GM19099 (cell line): ENCODE results near the gene GPC6.

Experiments
- POLR2A ChIP-seq: IDR thresholded peaks from 3 replicates; pipeline ENCODE4 v1.6.1; 2011; ENCODE audit warnings: low read depth; ENCODE audit not compliant: insufficient read length; ENCODE audit errors: extremely low read depth

Gene GPC6

DNA sequence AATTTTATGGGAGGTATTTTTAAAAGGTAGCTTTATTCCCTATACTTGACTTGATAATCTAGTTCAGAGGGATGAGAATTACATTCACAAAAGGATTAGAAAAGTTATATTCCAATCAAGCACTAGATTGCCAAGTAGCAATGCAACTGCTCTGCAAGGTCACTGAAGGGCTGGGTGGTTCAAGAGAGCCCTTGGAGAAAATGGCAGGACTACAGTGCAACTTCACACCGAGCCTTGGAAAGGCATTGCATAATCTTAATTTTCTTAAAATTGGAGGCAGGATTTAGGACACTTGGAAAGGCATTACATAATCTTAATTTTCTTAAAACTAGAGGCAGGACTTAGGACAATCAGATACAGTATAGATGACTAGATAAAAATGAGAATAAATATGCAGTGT lies 936.9 kb downstream of the GPC6 start:
- no peak for TF ChIP-seq POLR2A

DNA sequence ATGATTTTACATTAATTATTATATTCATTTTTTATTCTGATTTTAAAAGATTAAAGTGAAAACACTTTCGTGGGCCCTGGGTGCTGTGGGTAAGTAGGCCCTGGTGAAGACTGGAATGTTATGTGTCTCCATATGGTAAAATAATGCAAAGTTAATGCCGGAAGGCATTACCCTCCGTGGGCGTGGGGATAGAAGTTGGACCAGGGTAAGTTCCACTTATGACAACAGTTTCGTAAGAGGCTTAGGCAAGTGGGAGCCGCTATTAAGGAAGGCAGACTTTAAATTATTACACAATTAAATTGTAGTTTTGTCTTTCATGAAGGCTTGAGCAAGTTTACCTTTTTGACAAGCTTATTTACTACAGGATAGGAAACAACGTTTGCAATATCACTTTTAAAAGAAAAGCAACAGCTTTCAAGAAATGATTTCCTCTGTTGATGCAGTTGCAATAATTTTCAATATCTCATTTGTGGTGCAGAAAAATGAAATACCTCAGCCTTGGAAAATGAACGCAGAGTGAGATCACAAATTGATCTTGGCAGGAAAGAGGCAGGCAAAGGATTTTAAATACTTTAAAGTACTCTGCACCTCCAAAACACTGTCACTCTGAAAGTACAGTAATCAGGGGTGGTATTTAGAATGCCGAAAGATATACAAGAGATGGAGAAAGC lies 942.3 kb downstream of the GPC6 start:
- no peak for TF ChIP-seq POLR2A

DNA sequence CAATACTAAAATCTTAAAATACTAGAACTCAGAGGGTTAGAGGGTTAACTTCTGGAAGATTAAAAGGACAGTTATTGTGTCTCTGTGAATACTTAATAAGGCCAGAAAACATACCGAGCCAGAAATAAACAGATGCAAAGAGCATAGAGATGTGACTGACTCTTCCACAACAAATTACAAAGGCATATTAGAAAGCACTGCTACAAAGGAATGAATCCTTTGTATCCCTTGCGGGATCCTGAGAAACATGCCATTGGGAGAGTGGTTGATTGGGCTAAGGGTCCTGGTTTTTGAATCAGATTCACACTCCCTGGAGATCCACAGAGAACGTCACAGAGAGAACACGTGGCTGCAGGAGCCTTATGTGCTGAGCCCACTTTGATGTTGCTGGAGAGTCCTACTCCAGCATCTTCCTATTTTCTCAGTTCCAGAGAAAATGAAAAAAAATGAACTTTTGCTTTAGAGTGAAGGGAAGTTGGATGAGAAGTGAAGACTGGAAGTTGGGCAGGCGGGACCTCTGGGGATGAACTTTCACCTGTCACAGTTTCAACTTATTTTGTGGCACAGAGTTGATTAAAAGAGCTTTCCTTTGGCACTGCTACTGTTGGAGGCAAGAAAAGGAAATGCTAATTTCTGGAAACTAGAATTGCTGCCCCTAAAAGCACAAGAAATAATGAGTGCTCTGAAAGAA lies 943.0 kb downstream of the GPC6 start:
- no peak for TF ChIP-seq POLR2A

DNA sequence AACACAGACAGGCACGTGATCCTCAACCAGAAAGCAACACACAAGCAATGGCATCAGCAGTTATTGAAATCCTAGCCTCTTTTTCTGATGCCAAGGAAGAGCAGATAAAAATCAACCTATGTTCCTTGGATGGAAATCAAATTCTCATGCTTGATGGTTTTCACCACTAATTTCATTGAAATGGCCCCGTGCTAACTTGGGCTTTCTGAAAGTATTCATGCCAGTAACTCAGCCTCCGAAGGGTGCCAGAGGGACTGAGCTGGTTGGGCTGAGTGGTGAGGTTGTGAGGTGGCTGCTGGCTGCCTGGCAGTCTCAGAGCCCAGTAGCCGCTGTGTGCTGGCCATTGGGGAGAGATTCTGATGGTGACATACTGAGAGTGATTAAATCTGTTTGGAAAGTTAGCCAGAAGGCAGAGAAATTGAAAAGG lies 943.6 kb downstream of the GPC6 start:
- TF ChIP-seq POLR2A: no peak

DNA sequence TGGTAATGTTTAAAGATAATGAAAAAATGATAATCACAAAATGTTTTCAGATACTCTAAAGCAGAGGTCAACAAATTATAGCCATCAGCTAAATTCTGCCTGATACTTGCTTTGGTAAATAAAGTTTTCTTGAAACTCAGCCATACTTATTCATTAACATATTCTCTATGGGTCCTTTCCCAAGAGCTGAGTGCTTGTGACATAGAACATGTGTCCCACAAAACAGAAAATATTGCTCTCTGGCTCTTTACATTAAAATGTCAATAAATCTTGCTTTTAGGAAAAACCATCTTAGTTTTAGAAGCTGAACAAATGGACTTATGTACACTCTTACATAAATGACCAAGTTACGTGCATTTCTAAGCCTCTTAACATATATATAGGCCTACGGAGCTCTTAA lies 945.8 kb downstream of the GPC6 start:
- TF ChIP-seq POLR2A: no peak

DNA sequence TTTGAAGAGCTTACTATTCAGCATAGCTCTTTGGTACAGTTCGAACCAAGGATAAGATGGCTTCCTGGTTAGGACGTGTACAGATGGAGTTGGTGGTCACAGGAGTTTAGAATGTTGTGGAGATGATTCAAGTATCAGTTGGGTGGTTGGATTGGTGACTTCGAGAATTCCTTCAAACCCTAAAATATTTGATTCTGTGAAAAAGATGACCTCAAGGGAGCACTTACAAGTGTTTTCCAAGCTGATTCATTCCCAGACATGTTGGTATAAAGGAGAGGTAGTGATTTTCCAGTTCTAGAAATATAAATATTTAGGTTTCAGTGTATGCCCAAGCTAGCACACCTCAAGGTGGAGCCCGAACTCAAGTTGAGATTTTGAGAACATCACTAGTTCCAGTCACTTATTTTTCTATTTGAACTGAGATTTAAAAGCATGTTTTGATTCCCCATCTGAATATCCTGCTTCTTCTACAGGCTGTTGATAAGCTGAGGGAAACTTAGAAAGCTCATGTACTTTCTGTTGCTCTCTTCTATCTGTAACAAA lies 946.8 kb downstream of the GPC6 start:
- TF ChIP-seq POLR2A: no peak

DNA sequence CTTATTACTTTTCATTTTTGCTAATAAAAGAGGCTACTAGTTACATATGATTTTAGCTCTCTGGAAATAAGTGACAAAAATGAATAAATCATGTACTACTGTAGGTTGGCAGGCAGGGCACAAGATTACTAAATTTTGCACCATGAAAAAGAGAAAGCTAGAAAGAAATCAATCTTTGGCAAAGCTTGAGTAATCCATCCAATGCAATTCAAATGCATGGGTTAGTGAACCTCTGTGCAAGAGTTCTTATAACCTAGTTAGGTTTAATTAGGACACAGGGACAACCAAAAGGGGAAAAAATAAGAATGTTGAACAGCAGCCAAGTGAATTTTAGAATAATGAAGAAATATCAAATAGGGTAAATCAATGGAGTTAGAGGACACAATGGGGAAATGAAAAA lies 947.4 kb downstream of the GPC6 start:
- TF ChIP-seq POLR2A: no peak

DNA sequence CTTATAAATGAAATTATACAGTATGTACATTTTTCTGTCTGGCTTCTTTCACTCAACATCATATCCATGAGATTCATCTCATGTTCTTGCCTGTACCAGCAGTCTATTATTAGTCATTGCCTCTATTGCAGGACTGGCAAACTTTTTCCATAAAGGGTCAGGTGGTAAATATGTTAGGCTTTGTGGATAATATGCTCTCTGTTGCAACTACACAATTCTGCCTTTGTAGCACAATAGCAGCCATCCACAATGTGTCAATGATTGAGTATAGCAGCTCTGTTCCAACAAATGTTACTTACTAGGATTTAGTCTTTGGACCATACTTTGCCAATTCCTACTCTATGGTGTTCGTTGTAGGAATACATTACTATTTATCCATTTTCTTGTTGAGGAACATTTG lies 948.5 kb downstream of the GPC6 start:
- no peak for TF ChIP-seq POLR2A

DNA sequence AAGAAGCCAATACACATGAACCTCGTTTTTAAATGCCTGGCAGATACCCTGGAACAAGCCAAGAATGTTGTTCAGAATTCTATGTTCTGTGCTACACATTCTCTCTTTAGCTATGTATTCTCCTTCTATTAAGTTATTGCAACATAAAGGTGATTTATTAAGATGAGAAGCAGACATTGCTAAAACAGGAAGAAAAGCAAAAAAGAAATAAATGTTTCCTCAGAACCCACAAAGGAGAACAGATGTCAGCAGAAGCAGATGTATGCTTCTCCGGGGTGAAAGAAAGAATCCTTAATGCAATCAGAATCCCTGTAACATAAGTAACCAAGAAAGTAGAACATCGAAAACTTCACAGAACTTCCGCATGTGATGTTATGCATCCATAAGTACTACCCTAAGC lies 950.0 kb downstream of the GPC6 start:
- no peak for TF ChIP-seq POLR2A

DNA sequence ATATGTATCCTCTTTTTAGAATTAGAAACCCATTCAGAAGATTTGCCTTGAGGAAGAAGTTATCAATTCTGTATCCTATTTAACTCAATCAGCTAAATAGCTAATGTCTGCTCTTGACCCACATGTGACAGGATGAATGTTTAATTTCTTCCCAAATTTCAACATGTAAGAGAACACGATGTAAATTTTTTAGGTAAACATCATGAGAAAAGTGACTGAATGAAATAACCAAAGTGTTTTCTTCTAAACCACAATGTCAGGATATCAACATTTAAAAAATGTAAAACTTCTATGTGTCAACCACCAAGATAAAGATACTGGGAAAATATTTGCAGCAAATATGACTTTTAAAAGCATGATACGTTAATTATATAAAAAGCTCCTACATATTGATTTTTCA lies 950.4 kb downstream of the GPC6 start:
- TF ChIP-seq POLR2A: no peak

DNA sequence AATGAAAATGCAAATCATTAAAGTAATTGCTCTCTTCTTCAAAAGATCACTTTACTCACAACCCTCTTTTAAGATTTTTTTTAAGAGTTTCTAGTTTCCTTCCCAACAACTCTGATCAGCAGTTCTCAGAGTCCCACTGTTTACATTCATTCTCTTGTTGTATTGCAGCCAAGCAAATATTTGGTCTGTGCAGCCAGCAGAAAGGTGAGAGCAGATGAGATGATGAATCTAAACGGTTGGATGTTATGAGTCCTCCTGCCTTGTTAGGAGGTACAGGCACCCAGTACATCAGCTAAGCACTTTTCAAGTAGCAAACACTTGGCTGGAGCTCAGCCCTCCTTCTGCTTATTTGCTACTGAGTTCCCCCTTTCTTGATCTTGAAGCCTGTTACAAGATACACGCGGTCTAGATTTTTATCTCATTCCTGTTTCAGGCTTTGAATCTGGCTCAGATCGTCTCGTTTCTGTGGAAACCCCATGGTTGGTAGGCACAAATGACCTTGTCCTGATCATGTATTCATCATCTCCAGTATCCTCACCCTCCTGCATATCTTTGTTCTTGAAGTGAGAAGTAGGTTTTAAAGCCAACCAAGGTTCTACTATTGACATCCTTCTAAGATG lies 952.1 kb downstream of the GPC6 start:
- no peak for TF ChIP-seq POLR2A

DNA sequence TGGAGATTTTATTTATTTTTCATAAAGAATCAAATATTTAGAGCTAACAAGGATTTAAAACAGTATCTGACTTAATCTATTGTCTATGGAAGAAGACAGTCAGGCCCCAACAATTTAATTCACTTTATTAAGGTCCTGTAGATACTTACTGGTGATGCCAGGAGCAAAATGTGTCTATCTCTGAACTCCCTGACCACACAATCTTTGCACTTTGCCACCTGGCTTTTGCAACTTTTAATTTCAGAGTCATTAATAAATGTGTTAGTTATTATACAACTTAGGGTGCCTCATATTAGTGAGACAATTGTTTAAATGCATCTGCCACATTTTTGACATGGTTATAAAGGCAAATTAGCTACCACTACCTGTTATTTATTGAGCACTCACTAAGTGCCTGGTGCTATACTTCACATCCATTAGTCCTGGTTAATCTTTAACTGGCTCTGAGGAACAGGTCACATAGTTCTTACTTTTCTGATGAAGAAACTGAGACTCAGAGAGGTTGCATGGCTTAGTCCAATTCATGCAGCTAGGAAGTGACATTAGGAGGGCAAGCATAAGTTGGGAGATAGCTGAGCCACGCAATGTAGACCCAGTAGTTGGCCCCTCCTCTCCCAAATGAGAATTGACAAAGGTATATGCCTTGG lies 955.0 kb downstream of the GPC6 start:
- no peak for TF ChIP-seq POLR2A

DNA sequence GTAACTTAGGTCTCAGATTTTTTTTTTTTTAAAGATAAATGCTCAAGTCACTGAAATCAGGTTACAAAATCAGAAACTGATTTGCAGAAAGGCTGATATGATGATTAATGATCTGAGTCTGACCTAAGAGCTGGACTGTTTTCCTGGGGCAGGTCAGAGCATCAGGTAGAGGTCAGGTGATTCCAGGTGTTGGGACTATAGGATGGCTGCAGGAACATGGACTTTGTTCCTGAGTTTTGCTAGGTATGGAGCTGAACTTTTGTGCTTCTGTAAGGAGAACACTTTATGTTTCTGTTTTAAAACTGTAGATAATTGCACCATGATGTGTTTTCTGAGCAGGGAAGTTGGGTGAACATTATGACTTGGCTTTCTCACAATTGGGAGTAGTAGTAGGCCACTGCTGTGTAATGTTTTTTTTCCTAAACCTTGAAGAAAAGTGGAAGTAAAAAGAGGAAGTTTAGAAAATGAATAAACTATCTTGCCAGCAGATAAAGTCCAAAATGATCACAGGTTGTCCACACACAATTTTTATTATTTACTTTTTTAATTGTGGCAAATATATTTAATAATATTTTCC lies 955.7 kb downstream of the GPC6 start:
- TF ChIP-seq POLR2A: no peak

DNA sequence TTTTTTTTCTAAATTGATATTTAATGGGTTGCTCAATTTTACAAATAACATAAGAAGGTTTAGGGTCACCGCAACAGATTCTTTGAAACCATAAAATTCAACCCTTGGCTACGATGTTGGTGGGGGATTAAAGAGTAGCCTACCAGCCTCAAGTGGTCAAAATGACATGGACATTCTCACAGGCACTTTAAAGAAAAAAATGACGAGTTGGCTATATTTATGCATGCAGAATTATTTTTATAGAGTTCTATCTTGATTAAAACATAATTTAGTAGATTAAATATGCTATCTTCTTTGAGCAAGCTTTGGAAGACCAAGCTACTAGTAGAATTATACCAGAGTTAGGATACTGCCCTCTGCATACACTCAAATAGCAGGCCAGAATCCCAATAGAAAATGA lies 959.9 kb downstream of the GPC6 start:
- TF ChIP-seq POLR2A: no peak

DNA sequence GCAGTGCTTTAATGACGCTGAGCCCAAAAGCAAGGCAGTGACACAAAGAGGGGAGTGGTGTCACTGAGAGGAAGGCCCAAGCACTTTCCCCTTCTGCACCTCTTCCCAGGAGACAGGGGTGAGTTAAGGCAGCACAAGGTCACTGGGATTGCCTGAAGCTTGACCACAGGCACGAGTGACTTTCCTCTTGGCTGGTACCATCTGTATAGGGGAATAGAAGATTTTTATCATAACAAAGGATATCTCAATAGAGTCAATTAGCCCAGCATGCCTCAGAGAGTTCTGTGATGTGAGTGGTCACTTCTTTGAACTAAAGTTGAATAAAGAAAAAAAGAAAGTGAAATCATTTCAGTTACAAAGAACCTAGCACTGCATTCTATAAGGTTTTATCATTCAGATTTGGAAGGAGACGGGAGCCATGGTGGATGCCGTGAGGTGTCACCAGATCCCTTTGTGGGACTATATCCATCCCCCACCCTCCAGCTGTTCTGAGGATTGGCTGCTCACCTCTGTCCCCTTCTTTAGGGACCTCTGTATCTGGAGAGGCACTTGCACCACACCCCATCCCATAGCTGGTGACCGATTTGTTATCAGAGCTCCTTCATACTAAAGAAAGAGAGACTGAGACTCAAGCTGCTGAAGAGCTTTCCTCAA lies 961.7 kb downstream of the GPC6 start:
- TF ChIP-seq POLR2A: no peak
